Fibroblast of villous mesenchyme (primary cell): ENCODE data around the gene MEN1. TPM values are rescaled to one million over a fixed set of nuclear protein-coding genes. Genes with fewer than 3 reads are reported as not detected.

Source experiments
- DNase-seq: peaks from one replicate; pipeline ENCODE4 v3.0.0-alpha.2; 2010; ENCODE audit warnings: low read depth
- H3K4me3 ChIP-seq: 2 replicates; pipeline ENCODE4 v1.5.1; 2011; ENCODE audit warnings: low read depth, mild to moderate bottlenecking, low read length
- CTCF ChIP-seq: IDR thresholded peaks from 2 replicates; pipeline ENCODE4 v1.5.1; 2012; ENCODE audit warnings: low read depth, mild to moderate bottlenecking, low read length; ENCODE audit not compliant: insufficient read depth
- total RNA-seq: library from RNA; depleted of rRNA; stranded (reverse); fragments of >200 nt; gene quantifications from 2 replicates; pipeline ENCODE4 v1.2.3, GENCODE V29; 2012

MEN1 gene
- total RNA-seq, 1 donor: 17.7 TPM

GRCh38 chr11:64777449-64778222 lies 32.7 kb downstream of the MEN1 start:
- peak overlapping the region; percentile 88 for H3K4me3 ChIP-seq
- no peak for TF ChIP-seq CTCF
- peak; percentile 82 for DNase-seq

- TF ChIP-seq CTCF: no peak
Observed at GRCh38 chr11:64776875-64777274, 33.5 kb downstream of the MEN1 start.

GRCh38 chr11:64776425-64776824 lies 33.9 kb downstream of the MEN1 start:
- H3K4me3 ChIP-seq: peak overlapping the region; percentile 88
- DNase-seq: no peak
- TF ChIP-seq CTCF: no peak

More at GRCh38 chr11:64776875-64777274, 33.5 kb downstream of the MEN1 start:
- no peak for DNase-seq
- H3K4me3 ChIP-seq: peak overlapping the region; percentile 88

GRCh38 chr11:64774144-64774543 lies 36.2 kb downstream of the MEN1 start:
- no peak for TF ChIP-seq CTCF

GRCh38 chr11:64772303-64773018 lies 37.9 kb downstream of the MEN1 start:
- no peak for DNase-seq
- H3K4me3 ChIP-seq: no peak overlapping the region
- no peak for TF ChIP-seq CTCF

More at GRCh38 chr11:64774144-64774543, 36.2 kb downstream of the MEN1 start:
- DNase-seq: no peak
- H3K4me3 ChIP-seq: no peak overlapping the region

GRCh38 chr11:64771861-64772260 lies 38.5 kb downstream of the MEN1 start:
- TF ChIP-seq CTCF: no peak
- H3K4me3 ChIP-seq: no peak overlapping the region
- no peak for DNase-seq
